MCF 10A (cell line): ENCODE results near the gene HIVEP2. TPM values are rescaled to one million over a fixed set of nuclear protein-coding genes. Genes with fewer than 3 reads are reported as not detected.

Experiments used
- BruUV-seq: library from RNA; stranded (reverse); fragments of 400-500 nt; replicated peaks from 2 replicates; lab custom pipeline; 2021; lab: Mats Ljungman, UMichigan
- CTCF ChIA-PET: fragments of 300-600 bp; sonication (Branson Sonifier 250); formaldehyde crosslinking; extraction: SDS; loops from one replicate; lab custom pipeline; 2021; ENCODE audit warnings: antibody characterized with exemption, inconsistent platforms; lab: Yijun Ruan, JAX
- POLR2A ChIA-PET: fragments of 300-600, 350-650 bp; sonication (Branson Sonifier 250); formaldehyde crosslinking; extraction: SDS; loops from one replicate; lab custom pipeline; 2020; ENCODE audit warnings: antibody characterized with exemption, inconsistent platforms; lab: Yijun Ruan, JAX
- DNase-seq: peaks from one replicate; pipeline ENCODE4 v3.0.0-alpha.2; 2018; ENCODE audit not compliant: unreplicated experiment
- H3K27ac Mint-ChIP-seq: one replicate; pipeline ENCODE4 v1.8.0; 2022; ENCODE audit warnings: mild to moderate bottlenecking, low read depth, mixed read lengths; ENCODE audit not compliant: unreplicated experiment
- H3K27me3 Mint-ChIP-seq: one replicate; pipeline ENCODE4 v1.8.0; 2022; ENCODE audit warnings: mixed read lengths; ENCODE audit not compliant: insufficient read depth, unreplicated experiment
- H3K36me3 Mint-ChIP-seq: one replicate; pipeline ENCODE4 v1.8.0; 2022; ENCODE audit warnings: mild to moderate bottlenecking, moderate library complexity, mixed read lengths; ENCODE audit not compliant: insufficient read depth, unreplicated experiment
- H3K4me1 Mint-ChIP-seq: one replicate; pipeline ENCODE4 v1.8.0; 2022; ENCODE audit warnings: mixed read lengths; ENCODE audit not compliant: insufficient read depth, unreplicated experiment
- H3K4me3 Mint-ChIP-seq: one replicate; pipeline ENCODE4 v1.8.0; 2022; ENCODE audit warnings: mild to moderate bottlenecking, moderate library complexity, mixed read lengths; ENCODE audit not compliant: unreplicated experiment
- H3K9me3 Mint-ChIP-seq: one replicate; pipeline ENCODE4 v1.8.0; 2022; ENCODE audit warnings: mixed read lengths; ENCODE audit not compliant: unreplicated experiment
- CTCF ChIP-seq: fragments of 200-600 bp; IDR thresholded peaks from one replicate; pipeline ENCODE4 v1.8.0; 2022; ENCODE audit warnings: antibody characterized with exemption, mild to moderate bottlenecking; ENCODE audit not compliant: unreplicated experiment
- intact Hi-C: fragments of 100-400 bp; cut with micrococcal nuclease; formaldehyde crosslinking; loops from 2 replicates; pipeline ENCODE4 v1.14.1; 2022
- total RNA-seq: library from RNA; stranded (reverse); gene quantifications from 2 replicates; pipeline ENCODE4 v1.2.3, GENCODE V29; 2022

HIVEP2 gene
- total RNA-seq, 1 experiment from 2014 or later: 23.6 TPM

DNA sequence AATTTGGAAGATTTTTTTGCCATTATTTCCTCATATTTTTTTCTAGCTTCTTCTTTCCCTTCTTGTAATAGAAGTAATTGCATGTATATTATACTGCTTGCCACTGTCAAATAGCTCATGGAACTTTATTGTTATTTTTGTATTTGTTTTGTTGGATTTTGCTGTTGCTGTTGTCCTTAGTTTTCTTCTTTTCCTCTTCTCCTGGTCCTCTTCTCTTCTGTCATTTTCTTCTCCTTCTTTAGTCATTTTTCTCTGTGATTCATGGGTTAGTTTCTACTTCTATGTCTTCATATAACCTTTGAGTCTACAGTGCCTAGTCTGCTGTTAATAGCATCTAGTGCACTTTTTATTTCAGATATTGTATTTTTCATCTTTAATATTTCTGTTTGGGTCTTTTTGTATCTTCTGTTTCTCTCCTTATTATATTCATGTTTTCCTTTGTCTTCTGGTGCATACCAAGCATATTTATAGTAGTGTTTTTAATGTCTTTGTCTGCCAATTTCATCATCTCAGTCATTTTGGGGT, 226.2 kb downstream of the HIVEP2 start:
- intact Hi-C loops: no loop called here
- H3K36me3 Mint-ChIP-seq: no peaks in the 10 kb centered on the region
- DNase-seq: no peak
- ChIA-PET POLR2A (no interaction called here), CTCF (interaction anchor here (0.8 to 1.7 kb wide), 2 partner anchors 22 to 26 kb away, joined by 3 read pairs; no protein-coding TSS in a partner anchor)
- H3K9me3 Mint-ChIP-seq: peaks cover 14% of the 10 kb centered on the region
- H3K4me3 Mint-ChIP-seq: no peak overlapping the region
- H3K27ac Mint-ChIP-seq: no peak overlapping the region
- BruUV-seq: no TSS peak
- H3K4me1 Mint-ChIP-seq: no peaks in the 10 kb centered on the region
- TF ChIP-seq CTCF: no peak
- H3K27me3 Mint-ChIP-seq: peaks cover 29% of the 10 kb centered on the region

DNA sequence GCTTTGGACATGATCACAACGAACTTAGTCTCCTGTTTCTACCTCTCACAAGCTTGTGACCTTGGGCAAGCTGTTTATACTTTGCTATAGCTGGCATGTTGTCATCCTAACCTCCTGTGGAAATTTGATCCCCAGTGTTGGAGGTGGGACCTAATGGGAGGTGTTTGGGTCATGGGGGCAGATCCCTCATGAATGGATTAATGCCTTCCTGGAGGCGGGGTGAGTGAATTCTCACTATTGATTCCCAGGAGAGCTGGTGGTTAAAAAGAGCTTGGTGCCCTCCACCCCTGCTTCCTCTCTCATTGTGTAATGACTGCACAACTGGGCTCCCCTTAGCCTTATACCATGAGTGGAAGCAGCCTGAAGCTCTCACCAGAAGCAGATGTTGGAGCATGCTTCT, 228.9 kb downstream of the HIVEP2 start:
- no TSS peak for BruUV-seq
- Mint-ChIP-seq H3K27me3 (peaks cover 29% of the 10 kb centered on the region), H3K36me3 (no peaks in the 10 kb centered on the region), H3K27ac (no peak overlapping the region), H3K4me3 (no peak overlapping the region), H3K4me1 (no peaks in the 10 kb centered on the region), H3K9me3 (peaks cover 14% of the 10 kb centered on the region)
- CTCF ChIA-PET: interaction anchor here (0.5 to 2.0 kb wide), 2 partner anchors 8 to 427 kb away, joined by 3 to 5 read pairs; no protein-coding TSS in a partner anchor
- peak; percentile 55 for DNase-seq
- POLR2A ChIA-PET: interaction anchor here (0.7 kb wide), 1 partner anchor 39 kb away, joined by 3 read pairs; no protein-coding TSS in a partner anchor
- intact Hi-C loops: no loop called here
- no peak for TF ChIP-seq CTCF

DNA sequence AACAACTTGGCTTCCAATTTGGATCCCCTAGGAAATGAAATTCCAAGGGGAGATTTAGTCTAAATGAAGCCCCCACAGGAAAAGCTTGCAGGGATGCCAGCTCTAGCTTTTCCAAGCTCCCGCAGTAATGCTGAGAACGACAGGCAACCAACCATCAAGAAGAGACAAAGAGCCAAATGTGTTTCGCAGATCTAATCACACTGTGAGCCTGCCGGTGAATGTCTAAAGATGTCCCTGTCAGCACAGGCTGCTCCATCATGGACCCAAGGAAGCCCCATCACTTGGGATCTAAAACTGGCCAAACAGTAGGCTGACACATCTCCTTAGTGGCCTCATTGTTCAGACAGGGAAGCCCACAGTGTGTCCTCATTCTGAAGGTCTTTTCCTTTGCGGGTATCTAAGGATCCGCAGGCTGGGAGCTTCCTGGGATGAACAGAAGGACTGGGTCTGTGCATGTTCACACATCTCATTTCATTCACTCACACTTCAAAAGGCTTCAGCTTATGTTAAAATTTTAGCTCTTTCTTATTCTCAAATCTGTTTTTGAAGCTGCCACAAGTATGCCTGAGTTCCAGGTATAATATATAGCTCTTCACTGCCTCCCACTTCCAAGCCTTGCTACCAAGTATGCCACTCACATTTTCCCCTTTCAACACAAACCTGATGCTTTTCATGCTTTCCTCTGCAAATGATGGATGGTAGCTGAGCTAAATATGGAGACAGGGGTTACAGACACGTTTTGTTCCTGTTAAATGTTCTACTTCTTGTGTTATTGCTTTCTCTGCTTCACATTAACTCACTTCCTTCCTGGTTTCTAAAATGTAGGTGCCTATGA, 229.8 kb downstream of the HIVEP2 start:
- no peak for DNase-seq
- Mint-ChIP-seq H3K27me3 (peaks cover 29% of the 10 kb centered on the region), H3K9me3 (peaks cover 14% of the 10 kb centered on the region), H3K4me1 (no peaks in the 10 kb centered on the region), H3K27ac (no peak overlapping the region), H3K36me3 (no peaks in the 10 kb centered on the region), H3K4me3 (no peak overlapping the region)
- TF ChIP-seq CTCF: no peak
- intact Hi-C loops: no loop called here
- ChIA-PET CTCF (interaction anchor here (0.5 to 2.0 kb wide), 3 partner anchors 9 to 428 kb away, joined by 3 to 5 read pairs (median 3); no protein-coding TSS in a partner anchor), POLR2A (interaction anchor here (0.7 kb wide), 1 partner anchor 38 kb away, joined by 3 read pairs; no protein-coding TSS in a partner anchor)
- BruUV-seq: no TSS peak

- Mint-ChIP-seq H3K4me1 (no peaks in the 10 kb centered on the region), H3K36me3 (no peaks in the 10 kb centered on the region), H3K9me3 (peaks cover 6% of the 10 kb centered on the region), H3K27ac (no peak overlapping the region), H3K4me3 (no peak overlapping the region), H3K27me3 (peaks cover 29% of the 10 kb centered on the region)
- no peak for TF ChIP-seq CTCF
- DNase-seq: no peak
- no TSS peak for BruUV-seq
- intact Hi-C loops: no loop called here
- POLR2A ChIA-PET: interaction anchor here (0.6 kb wide), 1 partner anchor 249 kb away, joined by 4 read pairs; no protein-coding TSS in a partner anchor
- CTCF ChIA-PET: interaction anchor here (0.6 to 0.7 kb wide), 2 partner anchors 16 to 216 kb away, joined by 3 read pairs; no protein-coding TSS in a partner anchor
These were observed 231.0 kb downstream of the HIVEP2 start for GRCh38 chr6:142713959-142714358.
